ENCODE results near the gene INO80B.

GRCh38 chr2:74439803-74440377, 15.0 kb upstream of the INO80B start:
- TF ChIP-seq CTCF (IDR thresholded peaks at IDR 0.05) (no peak), POLR2A (IDR thresholded peaks at IDR 0.05) (no peak), EP300 (IDR thresholded peaks at IDR 0.05) (no peak)
